Activated effector memory CD4-positive, alpha-beta T cell treated with Interleukin-2 at 50 U/mL for 16 hours (primary cell): ENCODE measurements around the gene NCKAP5.

ENCODE experiments used
- DNase-seq: peaks from one replicate; pipeline ENCODE4 v3.0.0-alpha.2; 2020

Gene NCKAP5

DNA sequence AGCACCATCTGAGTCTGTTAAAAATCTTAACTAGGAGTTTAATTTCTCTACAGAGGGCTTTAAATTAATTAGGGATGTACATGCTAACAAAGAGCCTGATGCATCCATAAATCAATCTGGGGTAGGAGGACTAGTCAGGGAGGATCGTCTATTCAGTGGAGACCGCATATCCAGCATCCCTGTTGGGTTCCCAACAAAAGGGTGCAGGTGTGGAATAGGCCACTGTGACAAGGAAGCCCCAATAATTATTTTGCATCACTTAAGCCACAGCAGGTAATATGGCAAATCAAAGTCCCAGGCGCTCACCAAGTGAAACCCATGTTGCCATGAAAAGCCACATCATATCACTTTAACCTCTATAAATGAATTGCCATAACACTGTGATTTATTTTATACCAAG is 392.3 kb downstream of the NCKAP5 start:
- DNase-seq, result no peak

DNA sequence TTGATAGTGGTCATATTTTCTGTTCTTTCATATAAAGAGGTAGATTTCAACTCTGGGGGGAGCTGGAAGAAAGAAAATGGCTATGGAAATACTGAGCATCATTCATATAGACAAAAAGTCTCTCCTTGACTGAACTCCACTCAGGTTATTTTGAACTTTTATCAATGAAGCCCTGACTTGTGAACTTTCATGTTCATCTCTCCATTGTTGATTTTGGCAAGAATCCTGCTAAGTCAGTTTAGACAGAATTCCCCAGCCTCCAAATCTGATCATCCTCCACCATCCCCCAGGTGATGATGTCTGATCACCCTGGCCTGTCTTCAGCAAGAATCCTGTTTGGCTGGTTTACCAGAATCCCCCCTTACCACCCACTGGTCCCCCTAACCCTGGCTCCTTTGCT is 395.0 kb downstream of the NCKAP5 start:
- no peak for DNase-seq

DNA sequence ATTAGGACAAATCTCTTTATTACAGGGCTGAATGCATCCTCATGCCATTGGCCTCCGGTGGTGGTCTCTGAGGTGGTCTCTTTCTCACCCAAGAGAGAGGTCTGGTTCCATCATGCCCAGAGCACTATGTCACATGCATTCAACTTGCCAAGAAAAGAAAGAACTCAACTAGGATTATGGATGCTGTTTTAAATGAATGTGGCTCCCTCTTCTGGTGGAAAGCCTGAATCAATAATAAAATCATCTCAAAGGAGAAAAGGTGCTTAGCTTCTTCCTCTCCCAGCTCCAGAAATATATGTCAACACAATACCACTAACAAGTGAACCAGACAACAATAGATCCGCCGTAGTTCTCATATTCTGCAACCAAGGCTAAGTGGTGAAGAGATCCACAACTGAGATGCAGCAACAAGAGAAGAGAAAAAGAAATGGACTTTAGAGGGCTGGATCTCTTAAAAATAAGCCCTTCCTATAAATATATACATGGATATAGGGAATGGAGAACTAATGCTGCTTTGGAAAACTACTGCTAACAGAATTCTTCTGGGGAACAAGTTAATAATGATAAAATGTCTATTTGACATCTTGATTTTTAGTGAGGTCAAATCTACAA is 396.8 kb downstream of the NCKAP5 start:
- no peak for DNase-seq

DNA sequence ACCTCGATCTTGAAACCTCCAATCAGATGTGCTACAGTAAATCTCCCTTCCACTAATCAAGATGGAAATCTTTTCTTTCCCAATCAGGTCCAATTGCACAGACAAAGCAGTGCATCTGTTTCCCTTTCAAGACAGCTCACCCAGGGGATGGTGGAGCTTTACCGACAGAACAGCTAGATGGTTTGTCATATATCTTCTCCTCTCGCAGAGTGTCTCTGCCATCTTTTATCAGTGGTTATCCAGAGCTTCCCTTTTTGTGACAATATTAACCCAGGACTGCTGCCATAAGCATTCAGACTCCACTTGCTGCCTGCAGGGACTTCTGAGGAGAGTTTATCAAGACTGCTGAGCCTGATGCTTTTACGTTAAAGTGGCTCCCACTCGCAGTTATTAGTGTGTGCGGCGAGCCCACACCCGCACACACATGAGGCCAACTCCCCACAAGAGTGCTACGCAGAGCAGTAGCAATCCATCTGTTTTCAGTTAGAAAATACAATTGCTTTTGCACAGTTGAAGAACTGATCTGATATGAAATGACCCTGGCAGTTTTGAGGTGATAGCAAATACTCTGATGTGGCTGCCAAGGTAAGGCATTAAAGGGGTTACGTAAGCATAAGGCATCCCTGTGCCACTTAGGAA is 398.9 kb downstream of the NCKAP5 start:
- DNase-seq, result no peak

DNA sequence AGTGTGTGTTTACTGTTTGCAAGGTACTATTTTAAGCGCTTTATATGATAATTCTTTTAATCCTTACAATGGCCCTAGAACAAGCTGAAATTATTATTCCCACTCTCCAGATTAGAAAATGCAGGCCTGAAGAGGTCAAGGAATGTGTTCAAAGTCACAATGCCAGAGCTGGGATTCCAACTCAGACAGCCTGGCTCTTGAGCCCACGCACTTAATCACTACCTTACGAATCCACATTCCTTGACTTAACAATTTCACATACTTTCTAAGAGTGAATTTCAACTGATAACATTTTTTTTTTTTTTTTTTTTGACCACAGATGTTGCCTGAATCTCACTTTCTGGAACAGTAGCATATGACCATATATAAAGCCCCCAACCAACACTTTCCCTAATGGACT is 400.3 kb downstream of the NCKAP5 start:
- DNase-seq, result no peak

DNA sequence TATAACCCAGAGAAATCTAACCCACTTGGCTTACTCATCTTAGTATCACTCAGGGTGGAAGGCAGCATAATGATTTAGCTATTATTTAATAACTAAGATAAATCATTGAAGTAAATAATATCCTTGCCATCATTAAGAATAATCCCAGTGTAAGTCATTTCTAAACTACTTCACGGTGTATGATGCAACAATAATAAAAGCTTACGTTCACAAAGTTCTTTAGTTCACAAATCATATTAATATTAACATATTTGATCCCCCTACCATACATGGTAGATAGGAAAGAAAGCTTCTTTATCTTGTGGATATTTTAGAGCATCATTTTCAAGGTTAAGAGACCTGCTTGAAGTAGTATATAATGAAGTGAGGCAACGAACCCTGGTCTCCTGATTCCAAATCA is 401.0 kb downstream of the NCKAP5 start:
- no peak for DNase-seq

DNA sequence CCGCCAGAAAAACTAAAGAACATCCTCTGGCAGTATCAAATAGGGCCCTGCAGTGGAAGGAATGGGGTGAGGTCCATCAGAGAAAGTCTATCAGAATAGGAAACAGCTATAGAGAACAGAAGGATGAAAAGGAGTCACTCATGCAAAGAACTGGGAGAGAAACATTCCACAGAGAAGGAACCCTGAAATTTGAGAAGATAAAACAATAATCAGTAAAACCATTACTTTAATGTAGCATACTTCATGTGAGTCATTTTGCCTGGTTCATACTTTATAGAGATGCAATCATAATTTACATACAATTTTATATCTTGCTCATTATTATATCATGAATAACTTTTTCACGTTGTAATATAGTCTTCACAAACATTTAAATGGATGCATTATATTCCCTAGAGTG is 402.2 kb downstream of the NCKAP5 start:
- DNase-seq, result no peak

DNA sequence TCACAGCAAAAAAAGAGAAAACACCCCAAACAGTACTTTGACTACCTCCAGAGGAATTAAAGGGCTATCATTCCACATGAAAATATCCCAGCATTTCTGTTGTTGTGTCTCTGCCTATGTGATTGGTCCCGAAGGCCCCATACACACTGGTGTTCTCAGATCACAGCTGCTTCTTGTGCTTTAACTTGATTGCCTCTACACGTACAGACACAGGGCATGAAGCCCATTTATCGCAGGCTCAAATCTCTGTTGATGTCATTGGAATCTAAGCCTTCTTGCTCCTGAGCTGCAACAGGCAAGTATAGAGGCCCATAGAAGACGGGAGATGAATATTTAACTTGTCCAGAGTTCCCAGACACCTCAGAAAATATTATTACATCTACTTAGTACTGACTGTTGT is 405.2 kb downstream of the NCKAP5 start:
- DNase-seq, result no peak

DNA sequence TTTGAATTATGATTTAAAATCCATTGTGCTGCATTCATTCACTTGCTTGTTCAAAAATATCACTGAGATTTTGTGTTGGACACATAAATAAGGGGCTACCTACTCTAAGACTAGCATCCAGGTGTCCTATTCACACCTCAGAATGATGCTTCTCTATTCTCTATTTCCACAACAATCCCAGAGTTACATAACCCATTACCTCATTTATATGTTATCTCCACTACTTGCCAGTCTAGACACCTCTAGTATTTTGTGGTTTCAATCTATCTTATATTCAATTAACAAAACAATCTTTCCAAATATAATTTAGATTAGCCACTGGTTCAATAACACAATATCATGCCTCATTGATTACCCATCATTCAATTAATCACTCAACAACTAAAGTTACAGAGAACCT is 409.8 kb downstream of the NCKAP5 start:
- DNase-seq, result no peak

DNA sequence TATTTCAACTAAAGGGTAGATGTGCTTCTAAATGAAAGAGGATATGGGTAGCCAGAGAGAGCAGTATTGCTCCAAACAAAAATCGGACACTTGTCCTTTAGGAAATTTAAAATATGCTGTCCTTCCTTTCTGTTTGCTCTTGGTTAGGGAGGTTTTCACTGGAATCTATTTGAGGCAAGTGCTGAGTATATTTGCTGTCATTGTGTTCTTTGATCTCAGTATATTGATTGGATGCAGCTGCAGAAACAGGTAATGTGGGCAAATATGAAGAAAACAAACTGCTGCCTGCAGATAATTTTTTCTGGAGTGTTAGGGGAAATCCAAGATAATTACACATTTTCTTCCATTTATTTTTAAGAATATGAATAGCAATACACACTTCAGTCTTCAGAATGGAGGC is 410.2 kb downstream of the NCKAP5 start:
- no peak for DNase-seq

DNA sequence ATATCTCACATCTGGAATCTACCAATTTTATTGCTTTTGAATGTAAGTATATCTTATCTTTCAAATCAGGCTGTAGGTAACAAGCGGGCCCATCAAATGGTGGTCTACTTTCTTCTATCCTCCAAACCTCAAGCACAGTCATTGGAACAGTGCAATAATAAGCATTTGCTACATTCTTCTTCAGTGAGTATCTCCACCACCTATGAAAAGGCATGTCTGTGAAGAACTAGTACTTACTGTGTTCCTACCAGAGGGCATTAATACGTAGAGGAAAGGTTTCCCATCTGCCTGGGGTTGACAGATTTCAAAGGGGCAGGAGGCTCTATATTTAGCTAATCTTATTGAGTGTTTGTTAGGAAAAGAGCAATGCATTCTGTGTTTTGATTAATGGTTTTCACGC is 411.1 kb downstream of the NCKAP5 start:
- no peak for DNase-seq

DNA sequence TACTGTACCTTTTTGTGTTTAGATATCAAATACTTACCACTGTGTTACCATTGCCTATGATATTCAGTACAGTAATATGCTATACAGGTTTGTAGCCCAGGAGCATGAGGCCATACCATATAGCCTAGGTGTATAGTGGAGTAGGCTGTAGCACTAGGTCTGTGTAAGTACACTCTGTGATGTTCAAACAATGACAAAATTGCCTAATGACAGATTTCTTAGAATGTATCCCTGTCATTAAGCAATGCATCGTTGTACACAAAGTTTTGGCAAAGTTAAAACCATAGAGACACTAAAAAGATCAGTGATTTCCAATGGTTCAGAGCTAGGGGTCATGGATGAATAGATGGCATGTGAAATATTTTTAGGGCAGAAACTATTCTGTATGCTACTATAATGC is 415.5 kb downstream of the NCKAP5 start:
- no peak for DNase-seq

DNA sequence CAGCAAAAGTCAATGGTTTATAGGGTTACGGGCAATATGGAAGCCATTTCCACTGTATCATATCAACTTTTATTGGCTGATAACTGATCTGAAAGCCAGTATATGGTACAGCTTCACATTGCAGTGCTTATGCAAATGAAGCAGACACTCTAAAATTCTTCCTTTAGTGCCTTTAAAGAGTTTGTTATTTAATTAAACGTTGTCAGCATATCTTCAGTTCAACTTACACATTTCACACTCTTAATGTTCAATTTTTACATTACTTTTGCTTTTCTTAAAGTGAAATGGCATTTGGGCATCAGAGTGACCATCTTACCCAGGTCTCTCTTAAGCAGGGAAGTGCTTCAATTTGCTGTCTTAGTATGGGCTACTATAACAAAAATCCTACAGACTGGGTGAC is 420.1 kb downstream of the NCKAP5 start:
- no peak for DNase-seq

DNA sequence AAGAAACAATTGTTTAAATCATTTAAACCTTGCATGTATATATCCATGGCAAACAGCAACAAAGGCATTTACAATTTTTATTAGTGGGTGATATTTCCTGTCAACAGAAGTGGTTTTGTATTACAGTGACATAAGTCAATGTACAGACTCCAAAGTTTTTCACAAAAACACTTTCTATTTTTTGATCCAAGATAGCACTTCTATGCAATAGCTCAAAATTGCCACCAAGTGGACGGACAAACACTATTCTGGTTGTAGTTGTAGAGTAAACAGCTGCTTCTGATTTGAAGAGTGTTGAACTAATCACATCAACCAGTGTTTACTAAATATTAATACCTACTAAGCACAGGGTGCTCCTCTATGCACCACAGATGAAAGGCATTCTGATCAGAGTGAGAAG is 421.4 kb downstream of the NCKAP5 start:
- DNase-seq, result no peak

DNA sequence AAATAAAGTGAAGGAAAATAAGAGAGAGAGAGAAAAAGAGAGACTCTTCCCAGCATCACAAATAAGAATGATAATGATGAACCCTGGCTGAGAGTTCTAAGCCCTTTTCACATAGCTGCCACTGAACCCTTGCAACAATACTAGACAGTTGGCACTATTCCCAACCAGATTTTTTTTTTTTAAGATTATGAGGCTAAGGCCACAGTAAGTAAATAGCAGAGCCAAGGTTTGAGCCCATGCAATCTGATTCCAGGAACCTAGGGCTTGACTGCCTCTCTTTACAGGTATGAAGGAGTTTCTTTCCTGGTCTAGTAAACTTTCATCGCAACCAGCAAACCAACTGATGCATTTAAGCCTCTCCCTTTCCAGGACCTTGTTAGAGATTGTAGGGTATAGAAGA is 424.6 kb downstream of the NCKAP5 start:
- no peak for DNase-seq

DNA sequence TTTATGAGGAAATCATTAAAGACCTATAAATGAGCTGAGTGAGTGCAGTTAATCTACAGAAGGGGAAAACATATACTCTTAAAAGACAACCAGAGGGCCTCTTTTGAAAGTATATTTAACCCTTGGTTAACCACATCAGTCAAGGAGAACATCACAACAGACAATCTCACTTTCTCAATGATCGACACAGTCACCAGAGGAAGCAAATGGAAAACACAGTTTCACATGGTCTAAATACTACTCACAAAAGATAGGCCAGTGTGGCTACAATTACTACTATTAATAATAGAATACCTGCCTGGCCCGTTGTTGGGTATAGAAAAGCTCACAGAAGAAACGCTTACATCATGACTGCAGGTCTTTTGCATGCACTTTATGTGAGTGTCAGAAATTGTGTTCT is 426.2 kb downstream of the NCKAP5 start:
- no peak for DNase-seq

DNA sequence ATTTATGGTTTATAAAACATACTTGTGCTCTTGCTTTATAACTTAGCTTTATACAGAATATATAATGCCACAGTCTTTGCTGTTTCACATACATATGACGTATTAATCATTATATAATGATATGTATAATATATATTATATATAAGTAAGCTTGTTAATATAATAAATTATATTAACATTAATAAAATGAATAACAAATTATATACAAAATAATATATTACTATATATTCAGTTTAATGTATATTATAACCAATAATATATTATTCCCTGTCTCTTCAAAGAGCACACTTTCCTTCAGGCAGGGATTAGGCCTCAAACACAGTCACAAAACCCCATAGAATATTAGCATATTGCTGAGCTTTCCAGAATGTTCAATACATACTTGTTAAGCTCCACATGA is 427.6 kb downstream of the NCKAP5 start:
- DNase-seq, result no peak

DNA sequence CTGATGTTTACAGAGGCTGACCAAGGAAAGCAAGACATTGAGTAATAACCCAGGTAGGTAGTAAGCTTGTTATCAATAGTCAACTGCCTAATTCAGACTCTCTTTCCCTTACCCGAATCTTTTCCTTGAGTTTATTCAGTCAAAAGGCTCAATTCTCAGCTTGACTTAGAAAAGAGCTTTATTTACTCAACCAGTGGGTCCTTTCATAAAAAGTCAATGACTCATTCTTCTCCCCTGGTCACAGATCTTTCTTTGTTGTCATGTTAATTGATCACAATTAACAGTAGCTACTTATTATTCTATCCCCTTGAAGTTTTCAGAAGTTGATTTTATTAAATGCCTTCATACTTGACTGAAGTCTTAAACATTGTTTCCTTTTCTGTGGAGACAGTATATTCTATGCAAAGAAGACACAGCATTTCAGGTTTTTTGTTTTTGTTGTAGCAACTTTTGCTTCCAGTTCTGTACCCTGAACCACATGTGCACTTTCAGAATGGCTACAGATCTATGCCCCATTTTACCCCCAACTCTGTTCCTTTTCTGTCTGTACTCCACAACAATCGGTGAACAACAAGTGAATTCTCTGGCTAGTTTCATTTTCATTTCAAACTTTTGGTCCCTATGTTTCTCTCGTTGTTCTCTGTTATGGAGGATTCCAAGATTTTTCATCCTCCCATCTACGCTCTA is 428.3 kb downstream of the NCKAP5 start:
- no peak for DNase-seq

DNA sequence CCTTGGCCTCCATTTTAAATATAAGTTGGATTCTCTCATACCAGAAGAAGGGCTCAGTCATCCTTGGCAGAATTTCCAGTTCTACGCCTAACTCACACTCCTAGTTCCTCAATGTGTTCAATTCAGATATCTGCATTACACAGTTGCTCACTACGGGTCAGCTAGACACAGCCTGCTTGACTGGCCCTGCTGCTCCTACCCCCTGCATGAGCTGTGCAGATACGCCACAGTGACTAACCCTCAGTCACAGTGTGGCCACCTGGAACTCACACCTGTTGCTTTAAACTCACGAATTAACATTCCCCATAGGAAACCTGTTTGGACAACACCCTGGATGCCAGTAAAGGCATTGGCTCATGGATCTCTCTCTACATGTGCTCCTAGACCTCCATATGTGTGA is 429.6 kb downstream of the NCKAP5 start:
- DNase-seq, result no peak

DNA sequence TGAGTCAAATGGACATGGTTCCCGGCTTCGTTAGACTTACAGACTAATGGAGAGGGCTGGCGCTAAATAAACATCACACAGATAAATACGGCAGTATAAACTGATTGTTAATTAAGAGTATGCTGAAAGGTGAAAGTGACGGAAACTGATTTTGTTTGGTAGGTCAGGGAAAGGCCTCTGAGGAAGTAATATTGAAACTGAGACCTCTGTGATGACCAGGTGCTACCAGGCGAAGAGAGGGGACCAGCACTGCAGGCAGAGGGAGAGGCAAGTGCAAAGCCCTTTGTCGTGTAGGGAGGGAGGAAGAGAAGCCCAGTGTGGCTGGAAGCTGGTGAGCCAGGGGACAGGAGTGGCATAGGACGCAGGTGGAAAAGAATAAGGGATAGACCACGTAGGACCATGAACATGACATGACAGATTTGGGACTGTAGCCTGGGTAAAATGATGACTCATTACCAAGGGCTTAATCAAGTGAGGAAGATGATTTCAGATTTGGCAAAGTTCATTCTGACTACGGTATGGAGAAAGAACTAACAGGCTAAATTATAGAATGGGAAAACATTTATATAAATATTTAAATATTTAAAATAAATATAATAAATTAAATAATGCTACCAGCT is 433.1 kb downstream of the NCKAP5 start:
- DNase-seq, result no peak

DNA sequence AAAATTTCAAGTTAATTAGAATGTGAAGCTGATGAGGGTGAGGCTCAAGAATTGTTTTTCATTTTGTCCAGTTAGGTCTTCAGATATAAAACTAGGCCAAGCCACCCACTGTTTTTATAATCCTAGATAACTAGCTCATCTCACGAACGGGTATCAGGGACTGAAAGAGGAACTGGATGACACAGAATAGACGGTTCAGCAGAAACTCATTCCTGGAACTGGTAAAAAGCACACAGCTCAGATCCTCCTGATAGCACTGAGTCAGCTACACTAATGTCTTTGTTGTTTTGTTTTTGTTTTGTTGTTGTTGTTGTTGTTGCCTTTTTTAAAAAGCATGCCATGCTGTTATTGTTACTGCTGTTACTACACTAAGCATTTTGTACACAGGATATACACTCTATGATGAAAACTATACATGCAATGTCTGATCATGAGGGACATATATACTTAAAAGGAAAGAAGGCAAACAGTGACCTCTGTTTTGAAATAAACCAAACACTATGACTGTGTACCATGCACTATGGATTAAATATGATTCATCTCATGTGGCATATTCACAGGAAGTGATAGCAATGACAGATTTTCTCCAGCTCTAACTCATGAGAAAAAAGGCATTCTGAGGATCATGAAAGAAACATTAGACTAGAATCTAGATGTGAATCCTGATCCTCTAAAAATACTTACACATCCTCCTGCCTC is 437.6 kb downstream of the NCKAP5 start:
- no peak for DNase-seq

DNA sequence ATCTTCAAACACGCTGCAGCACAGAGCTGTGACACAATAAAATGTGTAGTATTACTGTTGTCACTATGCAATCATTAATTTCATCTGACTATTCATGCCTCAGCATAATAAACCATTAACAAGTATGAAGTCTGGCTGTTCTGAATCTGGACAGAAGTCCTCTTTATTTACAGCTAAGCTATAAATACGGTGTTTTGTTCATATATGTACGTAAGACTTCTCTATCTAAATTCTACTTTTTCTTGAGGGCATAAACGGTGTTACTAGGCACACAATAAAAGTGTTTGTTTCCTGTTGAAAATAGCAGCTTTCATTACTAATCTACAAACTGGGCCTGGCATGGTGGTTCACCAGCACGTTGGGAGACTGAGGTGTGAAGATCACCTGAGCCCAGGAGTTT is 443.8 kb downstream of the NCKAP5 start:
- no peak for DNase-seq

DNA sequence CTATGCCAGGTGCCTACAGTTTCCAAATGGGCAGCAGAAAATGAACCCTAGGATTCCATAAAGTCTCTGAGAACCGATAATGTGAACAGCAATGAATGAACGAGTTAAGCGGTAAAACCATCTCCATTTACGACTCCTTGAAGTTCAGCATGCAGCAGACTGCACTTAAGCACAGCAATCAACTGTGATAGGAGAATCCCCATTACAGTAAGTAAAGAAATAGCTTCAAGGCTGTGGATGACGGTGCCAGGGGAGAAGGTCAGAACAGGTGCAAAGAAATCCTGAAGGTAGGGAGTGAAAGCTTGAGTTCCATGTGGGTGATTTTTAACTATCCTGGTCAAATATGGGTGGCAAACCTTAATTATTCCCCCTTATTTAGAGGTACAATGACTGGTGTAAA is 444.4 kb downstream of the NCKAP5 start:
- DNase-seq, result no peak

DNA sequence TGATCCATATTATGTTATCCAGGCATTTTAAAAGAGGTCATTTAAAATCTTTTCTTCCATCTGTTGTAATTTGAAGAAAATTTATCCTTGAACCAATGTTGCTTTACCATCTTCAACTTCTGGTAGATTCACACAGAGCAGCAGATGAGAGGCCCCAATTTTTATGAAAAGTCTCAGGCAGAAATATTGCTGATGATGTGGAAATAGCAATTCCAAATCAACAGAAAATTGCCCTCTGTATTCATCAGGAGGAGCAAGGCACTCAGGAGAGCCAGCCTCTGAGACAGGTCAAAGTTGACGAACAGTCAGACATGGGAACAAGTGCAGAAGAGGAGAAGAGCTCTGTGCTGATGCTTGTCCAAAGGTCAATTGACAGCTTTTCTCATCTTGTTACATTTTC is 444.9 kb downstream of the NCKAP5 start:
- no peak for DNase-seq
